ENCODE measurements around the gene SGTA.
"Not testable (repeated sequence)": the region's sequence is repeated elsewhere in the genome, so short reads cannot be mapped to it uniquely, and the experiment has no call there.

Gene SGTA

GRCh38 chr19:2798158-2798685 lies 15.1 kb upstream of the SGTA start:
- H3K4me1 ChIP-seq (ENCODE audit: insufficient read depth, low read length), result no peaks in the 10 kb centered on the region
- no peak overlapping the region for H3K27ac ChIP-seq (ENCODE audit: low read length)
- peaks cover 93% of the 10 kb centered on the region for H3K36me3 ChIP-seq (ENCODE audit: insufficient read depth, low read depth, low read length)
- H3K4me3 ChIP-seq (ENCODE audit: low read length), result no peak overlapping the region
- H3K9ac ChIP-seq (ENCODE audit: low read depth, low read length), result no peak overlapping the region
- no peaks in the 10 kb centered on the region for H3K9me3 ChIP-seq (ENCODE audit: insufficient read depth, low read depth, low read length)
- no peaks in the 10 kb centered on the region for H3K27me3 ChIP-seq (ENCODE audit: insufficient read depth, low read length)

DNA sequence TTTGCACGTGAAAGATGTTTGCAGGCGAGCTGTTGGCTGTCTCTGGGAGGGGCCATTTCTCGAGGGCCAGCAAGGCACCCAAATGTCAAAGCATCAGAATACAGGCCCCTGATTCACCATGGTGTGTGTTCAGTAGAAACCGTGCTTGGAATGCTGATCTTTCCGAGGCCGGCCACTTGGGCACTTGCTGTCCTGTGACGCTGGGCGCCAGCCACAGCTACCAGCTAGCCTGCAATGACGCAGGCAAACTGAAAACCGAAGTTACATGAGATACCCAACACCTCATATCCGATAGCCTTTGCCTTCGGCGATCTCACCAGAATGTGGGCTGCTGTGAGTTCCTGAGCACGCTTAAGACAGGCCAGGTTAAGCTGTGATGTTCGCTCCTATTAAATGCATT lies 14.2 kb upstream of the SGTA start:
- H3K9me3 ChIP-seq (ENCODE audit: insufficient read depth, low read depth, low read length), result no peaks in the 10 kb centered on the region
- no peak overlapping the region for H3K27ac ChIP-seq (ENCODE audit: low read length)
- H3K4me3 ChIP-seq (ENCODE audit: low read length), result no peak overlapping the region
- no peaks in the 10 kb centered on the region for H3K27me3 ChIP-seq (ENCODE audit: insufficient read depth, low read length)
- peaks cover 92% of the 10 kb centered on the region for H3K36me3 ChIP-seq (ENCODE audit: insufficient read depth, low read depth, low read length)
- no peak overlapping the region for H3K9ac ChIP-seq (ENCODE audit: low read depth, low read length)
- H3K4me1 ChIP-seq (ENCODE audit: insufficient read depth, low read length), result no peaks in the 10 kb centered on the region

DNA sequence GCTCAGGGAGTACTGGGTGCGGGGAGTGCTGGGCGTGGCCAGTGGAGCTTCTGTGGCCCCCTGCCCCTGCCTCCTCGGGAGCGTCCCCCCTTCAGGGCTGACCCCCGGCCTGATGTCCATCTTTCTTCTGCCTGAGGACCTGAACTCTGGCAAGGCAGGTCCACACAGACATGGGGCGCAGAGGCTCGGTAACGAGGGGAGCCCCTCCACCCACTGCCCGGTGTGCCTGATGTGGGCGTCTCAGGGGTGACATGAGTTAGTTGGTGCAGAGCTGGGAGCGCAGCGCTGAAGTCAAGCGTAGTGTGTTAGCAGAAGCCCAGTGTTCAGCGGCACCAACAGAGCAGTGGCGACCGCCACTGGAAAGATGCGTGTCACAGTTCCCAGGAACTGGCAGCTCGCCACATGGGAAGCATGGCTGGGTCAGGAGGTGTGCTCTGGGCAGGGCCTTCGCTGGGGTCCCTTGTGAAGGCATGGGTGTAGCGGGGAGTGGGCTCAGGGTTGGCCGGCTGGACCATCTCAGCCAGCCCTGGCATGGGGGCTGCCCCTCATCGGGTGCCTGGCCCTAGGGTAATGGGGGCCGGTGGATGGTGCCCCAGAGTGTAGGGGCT lies 13.7 kb upstream of the SGTA start:
- Histone ChIP-seq H3K27ac (ENCODE audit: low read length) (no peak overlapping the region), H3K27me3 (ENCODE audit: insufficient read depth, low read length) (no peaks in the 10 kb centered on the region), H3K4me1 (ENCODE audit: insufficient read depth, low read length) (no peaks in the 10 kb centered on the region), H3K36me3 (ENCODE audit: insufficient read depth, low read depth, low read length) (peaks cover 93% of the 10 kb centered on the region), H3K9me3 (ENCODE audit: insufficient read depth, low read depth, low read length) (no peaks in the 10 kb centered on the region), H3K9ac (ENCODE audit: low read depth, low read length) (no peak overlapping the region), H3K4me3 (ENCODE audit: low read length) (no peak overlapping the region)

GRCh38 chr19:2795827-2796658 lies 13.0 kb upstream of the SGTA start:
- H3K9ac ChIP-seq (ENCODE audit: low read depth, low read length), result no peak overlapping the region
- H3K27me3 ChIP-seq (ENCODE audit: insufficient read depth, low read length), result no peaks in the 10 kb centered on the region
- peaks cover 93% of the 10 kb centered on the region for H3K36me3 ChIP-seq (ENCODE audit: insufficient read depth, low read depth, low read length)
- no peak overlapping the region for H3K4me3 ChIP-seq (ENCODE audit: low read length)
- H3K27ac ChIP-seq (ENCODE audit: low read length), result no peak overlapping the region
- no peaks in the 10 kb centered on the region for H3K4me1 ChIP-seq (ENCODE audit: insufficient read depth, low read length)
- no peaks in the 10 kb centered on the region for H3K9me3 ChIP-seq (ENCODE audit: insufficient read depth, low read depth, low read length)

GRCh38 chr19:2793577-2793976 lies 10.5 kb upstream of the SGTA start:
- peaks cover 81% of the 10 kb centered on the region for H3K36me3 ChIP-seq (ENCODE audit: insufficient read depth, low read depth, low read length)

GRCh38 chr19:2793126-2793525 lies 10.1 kb upstream of the SGTA start:
- no peak overlapping the region for H3K27ac ChIP-seq (ENCODE audit: low read length)
- H3K4me1 ChIP-seq (ENCODE audit: insufficient read depth, low read length), result no peaks in the 10 kb centered on the region
- H3K36me3 ChIP-seq (ENCODE audit: insufficient read depth, low read depth, low read length), result peaks cover 79% of the 10 kb centered on the region
- H3K4me3 ChIP-seq (ENCODE audit: low read length), result no peak overlapping the region
- H3K9ac ChIP-seq (ENCODE audit: low read depth, low read length), result no peak overlapping the region
- no peaks in the 10 kb centered on the region for H3K27me3 ChIP-seq (ENCODE audit: insufficient read depth, low read length)
- no peaks in the 10 kb centered on the region for H3K9me3 ChIP-seq (ENCODE audit: insufficient read depth, low read depth, low read length)

More at GRCh38 chr19:2793577-2793976, 10.5 kb upstream of the SGTA start:
- H3K9ac ChIP-seq (ENCODE audit: low read depth, low read length), result no peak overlapping the region
- no peaks in the 10 kb centered on the region for H3K4me1 ChIP-seq (ENCODE audit: insufficient read depth, low read length)
- no peak overlapping the region for H3K27ac ChIP-seq (ENCODE audit: low read length)
- no peak overlapping the region for H3K4me3 ChIP-seq (ENCODE audit: low read length)
- no peaks in the 10 kb centered on the region for H3K27me3 ChIP-seq (ENCODE audit: insufficient read depth, low read length)
- H3K9me3 ChIP-seq (ENCODE audit: insufficient read depth, low read depth, low read length), result no peaks in the 10 kb centered on the region

DNA sequence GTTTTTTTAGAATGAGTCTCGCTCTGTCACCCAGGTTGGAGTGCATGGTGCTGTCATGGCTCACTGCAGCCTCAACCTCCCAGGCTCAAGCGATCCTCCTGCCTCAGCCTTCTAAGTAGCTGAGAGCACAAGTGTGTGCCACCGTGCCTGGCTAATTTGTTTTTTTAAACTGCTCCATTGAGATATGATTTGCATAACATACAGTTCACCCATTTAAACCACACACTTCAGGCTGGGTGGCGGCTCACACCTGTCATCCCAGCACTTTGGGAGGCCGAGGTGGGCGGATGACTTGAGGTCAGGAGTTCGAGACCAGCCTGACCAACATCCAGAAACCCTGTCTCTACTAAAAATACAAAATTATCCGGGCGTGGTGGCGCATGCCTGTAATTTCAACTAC lies 9.6 kb upstream of the SGTA start:
- peaks cover 79% of the 10 kb centered on the region for H3K36me3 ChIP-seq (ENCODE audit: insufficient read depth, low read depth, low read length)
- not testable (repeated sequence) for H3K27ac ChIP-seq (ENCODE audit: low read length); H3K4me1 ChIP-seq (ENCODE audit: insufficient read depth, low read length); H3K27me3 ChIP-seq (ENCODE audit: insufficient read depth, low read length); H3K4me3 ChIP-seq (ENCODE audit: low read length); H3K9me3 ChIP-seq (ENCODE audit: insufficient read depth, low read depth, low read length); H3K9ac ChIP-seq (ENCODE audit: low read depth, low read length)

- Histone ChIP-seq H3K27ac (ENCODE audit: low read length) (no peak overlapping the region), H3K27me3 (ENCODE audit: insufficient read depth, low read length) (no peaks in the 10 kb centered on the region), H3K9ac (ENCODE audit: low read depth, low read length) (no peak overlapping the region), H3K4me3 (ENCODE audit: low read length) (no peak overlapping the region), H3K9me3 (ENCODE audit: insufficient read depth, low read depth, low read length) (no peaks in the 10 kb centered on the region), H3K36me3 (ENCODE audit: insufficient read depth, low read depth, low read length) (peaks cover 79% of the 10 kb centered on the region), H3K4me1 (ENCODE audit: insufficient read depth, low read length) (no peaks in the 10 kb centered on the region)
Observed at GRCh38 chr19:2791876-2792275, 8.8 kb upstream of the SGTA start.

- Histone ChIP-seq H3K27ac (ENCODE audit: low read length) (no peak overlapping the region), H3K9ac (ENCODE audit: low read depth, low read length) (no peak overlapping the region), H3K36me3 (ENCODE audit: insufficient read depth, low read depth, low read length) (peaks cover 74% of the 10 kb centered on the region), H3K27me3 (ENCODE audit: insufficient read depth, low read length) (no peaks in the 10 kb centered on the region), H3K4me3 (ENCODE audit: low read length) (no peak overlapping the region), H3K9me3 (ENCODE audit: insufficient read depth, low read depth, low read length) (no peaks in the 10 kb centered on the region), H3K4me1 (ENCODE audit: insufficient read depth, low read length) (no peaks in the 10 kb centered on the region)
Observed at GRCh38 chr19:2791440-2791839, 8.4 kb upstream of the SGTA start.

- H3K9ac ChIP-seq (ENCODE audit: low read depth, low read length), result no peak overlapping the region
- H3K4me3 ChIP-seq (ENCODE audit: low read length), result no peak overlapping the region
- H3K9me3 ChIP-seq (ENCODE audit: insufficient read depth, low read depth, low read length), result no peaks in the 10 kb centered on the region
- H3K27me3 ChIP-seq (ENCODE audit: insufficient read depth, low read length), result no peaks in the 10 kb centered on the region
- H3K36me3 ChIP-seq (ENCODE audit: insufficient read depth, low read depth, low read length), result peaks cover 67% of the 10 kb centered on the region
- no peaks in the 10 kb centered on the region for H3K4me1 ChIP-seq (ENCODE audit: insufficient read depth, low read length)
- no peak overlapping the region for H3K27ac ChIP-seq (ENCODE audit: low read length)
Observed at GRCh38 chr19:2790557-2791271, 7.6 kb upstream of the SGTA start.

DNA sequence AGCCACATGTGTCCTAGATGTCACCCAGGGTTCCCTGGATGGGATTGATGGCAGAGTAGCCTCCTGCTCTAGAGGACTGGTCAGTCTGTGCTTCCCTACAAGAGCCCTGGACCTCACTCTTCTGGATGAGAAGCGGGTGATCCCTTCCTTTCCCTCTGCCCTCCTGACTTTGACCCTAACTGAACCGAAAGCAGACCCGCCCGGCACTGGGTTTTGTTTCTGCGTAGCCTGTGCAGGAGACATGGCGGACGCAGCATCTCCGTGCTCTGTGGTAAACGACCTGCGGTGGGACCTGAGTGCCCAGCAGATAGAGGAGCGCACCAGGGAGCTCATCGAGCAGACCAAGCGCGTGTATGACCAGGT lies 7.1 kb upstream of the SGTA start:
- Histone ChIP-seq H3K27me3 (ENCODE audit: insufficient read depth, low read length) (no peaks in the 10 kb centered on the region), H3K9me3 (ENCODE audit: insufficient read depth, low read depth, low read length) (no peaks in the 10 kb centered on the region), H3K36me3 (ENCODE audit: insufficient read depth, low read depth, low read length) (peaks cover 62% of the 10 kb centered on the region), H3K4me1 (ENCODE audit: insufficient read depth, low read length) (no peaks in the 10 kb centered on the region), H3K27ac (ENCODE audit: low read length) (no peak overlapping the region), H3K4me3 (ENCODE audit: low read length) (no peak overlapping the region), H3K9ac (ENCODE audit: low read depth, low read length) (no peak overlapping the region)

Measured in iPS-20b (cell line).